CD4-positive, alpha-beta T cell treated with Interleukin-2 at 100 ng/mL for 4 hours (primary cell): ENCODE results near the gene GTF3C2.
A peak's percentile ranks its signal among the peaks of the same experiment; 100 is the strongest.
"Not testable (repeated sequence)": the region's sequence is repeated elsewhere in the genome, so short reads cannot be mapped to it uniquely, and the experiment has no call there.

Source experiments
- DNase-seq: peaks from one replicate; pipeline ENCODE4 v3.0.0-alpha.2; 2020; ENCODE audit warnings: low spot score

Gene GTF3C2

DNA sequence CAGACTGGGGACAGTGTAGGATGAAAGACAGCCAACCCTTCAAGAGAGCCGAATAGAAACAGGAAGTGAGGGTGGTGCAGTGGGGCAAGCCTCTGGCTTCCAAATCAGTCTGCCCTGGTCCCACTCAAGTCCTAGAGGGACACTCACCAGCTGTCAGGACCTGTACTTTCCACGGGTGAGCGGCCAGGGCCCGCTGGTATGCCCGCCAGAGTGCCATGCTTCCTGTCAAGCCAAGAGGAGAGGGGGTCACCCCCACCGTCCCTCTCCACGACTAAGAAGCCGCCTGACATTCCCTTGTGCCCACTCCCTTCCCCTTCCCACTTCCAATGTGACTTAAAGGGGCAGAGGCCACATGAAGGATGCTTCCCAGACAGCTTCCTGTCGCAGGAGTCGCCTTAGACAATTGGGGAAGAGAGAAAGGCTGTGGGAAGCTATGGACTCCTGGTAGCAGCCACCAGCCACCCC lies 34.2 kb downstream of the GTF3C2 start:
- DNase-seq, result no peak

DNA sequence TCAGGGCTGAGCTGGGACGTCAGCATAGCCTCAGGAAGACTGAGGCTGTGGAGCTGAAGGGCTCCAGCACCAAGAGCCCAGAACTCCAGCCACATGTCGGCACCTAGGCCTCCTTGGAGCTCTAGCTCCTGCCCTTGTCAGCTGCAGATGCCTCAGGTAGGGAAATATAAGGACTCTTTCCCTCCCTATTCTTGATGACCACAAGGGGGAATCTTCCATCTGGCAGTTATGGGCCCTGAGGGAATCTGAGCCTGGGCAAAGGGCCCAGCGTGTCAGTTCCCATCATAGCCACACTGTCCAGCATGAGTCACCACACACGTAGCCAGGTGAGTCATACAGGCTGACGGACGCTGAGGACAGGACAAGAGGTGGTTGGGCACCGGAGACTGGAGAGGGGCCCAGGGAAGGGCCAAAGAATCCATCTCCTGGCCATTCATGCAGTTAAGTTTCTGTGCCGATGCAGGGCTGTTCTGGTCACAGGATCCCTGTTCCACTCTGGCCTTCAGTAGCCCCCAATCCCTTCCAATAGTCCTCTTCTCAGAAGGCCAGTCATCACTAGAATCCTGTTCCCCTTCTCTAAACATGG lies 35.5 kb downstream of the GTF3C2 start:
- DNase-seq, result no peak

DNA sequence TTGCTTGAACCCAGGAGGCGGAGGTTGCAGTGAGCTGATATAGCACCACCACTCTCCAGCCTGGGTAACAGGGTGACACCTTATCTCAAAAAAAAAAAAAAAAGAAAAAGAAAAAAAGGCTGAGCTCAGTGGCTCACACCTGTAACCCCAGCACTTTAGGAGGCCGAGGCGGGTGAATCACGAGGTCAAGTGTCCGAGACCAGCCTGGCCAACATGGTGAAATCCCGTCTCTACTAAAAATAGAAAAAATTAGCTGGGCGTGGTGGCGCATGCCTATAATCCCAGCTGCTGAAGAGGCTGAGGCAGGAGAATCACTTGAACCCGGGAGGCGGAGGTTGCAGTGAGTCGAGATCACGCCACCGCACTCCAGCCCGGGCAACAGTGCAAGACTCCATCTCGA lies 36.7 kb downstream of the GTF3C2 start:
- not testable (repeated sequence) for DNase-seq

DNA sequence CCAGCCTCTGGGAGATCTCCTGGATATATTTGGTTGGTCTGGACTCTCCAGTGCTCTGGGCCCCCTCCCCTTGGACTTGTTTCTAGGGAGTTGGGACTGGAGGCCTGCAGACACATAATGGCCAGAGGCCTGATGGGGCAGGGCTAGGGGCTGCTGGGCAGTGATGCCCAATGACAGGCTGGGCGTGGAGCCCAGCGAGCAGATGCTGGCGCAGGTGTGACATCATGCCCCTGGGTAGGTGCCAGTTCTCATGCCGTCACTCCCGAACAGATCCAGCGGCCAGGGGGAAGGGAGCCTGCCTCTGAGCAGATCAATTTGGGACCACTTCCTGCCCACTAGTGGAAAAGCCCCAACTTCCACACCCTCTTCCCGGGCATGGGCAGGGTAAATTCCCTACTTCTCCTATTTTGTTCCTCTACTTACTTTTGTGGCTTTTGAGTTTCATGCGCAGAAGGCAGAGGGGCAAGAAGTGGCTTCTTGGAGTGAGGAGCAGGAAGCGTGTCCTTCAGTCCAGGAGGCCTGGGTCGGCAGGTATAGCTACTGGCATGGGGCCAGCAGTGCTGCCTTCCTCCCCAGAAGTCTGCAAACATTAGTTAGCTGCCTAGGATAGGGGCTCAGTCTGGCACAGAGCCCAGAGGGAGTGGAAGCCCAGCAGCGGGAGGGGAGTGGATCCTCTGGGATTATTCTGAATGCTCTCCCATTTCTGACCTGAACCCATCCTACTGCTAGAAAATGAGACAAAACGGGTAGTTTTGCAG lies 39.7 kb downstream of the GTF3C2 start:
- no peak for DNase-seq

DNA sequence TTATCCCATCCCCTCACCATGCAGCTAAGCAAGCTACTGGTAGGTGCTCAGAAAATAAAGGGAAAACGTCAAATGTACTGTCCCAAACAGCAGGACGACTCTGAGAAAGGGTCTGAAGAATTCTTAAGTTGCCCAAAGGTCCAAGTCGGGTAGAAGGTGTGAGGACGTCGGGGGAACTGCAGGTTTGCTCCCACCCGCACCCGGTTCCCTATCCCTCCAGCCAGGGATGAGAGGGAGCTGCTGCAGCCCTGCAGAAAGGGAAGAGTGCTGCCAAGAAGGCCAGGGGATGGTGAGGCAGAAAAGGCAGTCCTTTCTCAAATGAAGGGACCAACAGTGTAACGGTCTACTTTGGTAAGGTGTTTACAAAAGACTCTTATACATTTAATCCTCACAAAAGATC lies 41.4 kb downstream of the GTF3C2 start:
- no peak for DNase-seq

DNA sequence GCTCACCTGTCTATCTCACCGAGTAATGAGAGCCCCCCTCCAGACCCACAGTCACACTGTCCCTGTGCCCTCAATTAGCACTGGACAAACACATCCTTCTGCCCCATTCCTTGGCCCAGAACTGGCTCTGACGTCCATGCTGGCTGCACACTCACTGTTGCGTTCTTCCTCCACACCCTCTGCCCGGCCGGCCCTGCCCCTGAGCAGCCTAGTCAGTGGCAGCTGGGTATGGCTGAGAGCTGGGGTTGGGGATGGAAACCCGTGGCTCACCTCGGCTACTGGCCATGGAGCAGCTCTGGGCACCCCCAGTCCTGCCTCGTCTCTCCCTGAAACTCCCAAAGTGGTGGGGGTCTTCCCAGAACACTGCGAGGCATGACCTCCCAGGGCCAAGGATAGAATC lies 41.9 kb downstream of the GTF3C2 start:
- DNase-seq, result no peak

DNA sequence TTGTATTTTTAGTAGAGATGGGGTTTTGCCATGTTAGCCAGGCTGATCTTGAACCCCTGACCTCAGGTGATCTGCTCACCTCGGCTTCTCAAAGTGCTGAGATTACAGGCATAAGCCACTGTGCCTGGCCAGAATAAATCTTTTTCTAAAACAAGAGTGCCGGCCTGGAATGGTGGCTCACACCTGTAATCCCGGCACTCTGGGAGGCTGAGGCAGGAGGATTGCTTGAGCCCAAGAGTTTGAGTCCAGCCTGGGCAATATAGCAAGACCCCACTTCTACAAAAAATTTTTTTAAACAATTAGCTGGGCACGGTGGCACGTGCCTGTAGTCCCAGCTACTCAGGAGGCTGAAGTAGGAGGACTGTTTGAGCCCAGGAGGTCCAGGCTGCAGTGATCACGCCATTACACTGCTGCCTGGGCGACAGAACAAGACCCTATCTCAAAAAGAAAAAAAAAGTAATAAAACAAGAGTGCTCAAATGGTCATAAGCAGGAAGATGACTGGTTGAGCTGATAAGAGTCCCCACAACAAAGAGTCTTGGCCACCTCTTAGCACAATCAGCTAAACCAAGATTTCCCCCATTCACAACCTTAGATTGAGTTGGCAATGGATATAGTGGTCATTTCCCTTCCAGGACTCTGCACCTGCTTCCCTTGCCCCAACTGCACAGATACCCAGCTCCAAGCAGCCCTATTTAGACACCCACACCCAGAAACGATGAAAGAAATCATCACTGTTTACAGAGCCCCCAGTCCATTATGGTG lies 42.5 kb downstream of the GTF3C2 start:
- no peak for DNase-seq

DNA sequence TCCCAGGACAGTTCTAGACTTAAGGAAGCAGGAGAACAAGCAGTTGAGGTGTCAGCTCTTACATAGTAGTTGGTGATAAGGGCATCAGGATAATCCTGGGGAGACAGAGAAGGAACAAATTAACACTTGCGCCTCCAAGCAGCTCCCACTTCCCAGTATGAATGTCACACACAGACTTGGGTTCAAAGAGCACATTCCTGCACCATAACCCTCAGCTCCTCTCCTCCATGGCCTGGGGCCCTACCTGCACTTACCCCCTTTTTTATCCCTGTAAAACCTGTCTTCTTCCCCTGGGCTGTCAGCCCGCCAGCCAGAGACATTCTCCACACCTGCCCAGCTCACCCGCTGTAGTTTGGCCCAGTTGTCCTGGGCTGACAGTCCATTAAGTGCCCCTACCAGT lies 44.4 kb downstream of the GTF3C2 start:
- DNase-seq, result no peak

DNA sequence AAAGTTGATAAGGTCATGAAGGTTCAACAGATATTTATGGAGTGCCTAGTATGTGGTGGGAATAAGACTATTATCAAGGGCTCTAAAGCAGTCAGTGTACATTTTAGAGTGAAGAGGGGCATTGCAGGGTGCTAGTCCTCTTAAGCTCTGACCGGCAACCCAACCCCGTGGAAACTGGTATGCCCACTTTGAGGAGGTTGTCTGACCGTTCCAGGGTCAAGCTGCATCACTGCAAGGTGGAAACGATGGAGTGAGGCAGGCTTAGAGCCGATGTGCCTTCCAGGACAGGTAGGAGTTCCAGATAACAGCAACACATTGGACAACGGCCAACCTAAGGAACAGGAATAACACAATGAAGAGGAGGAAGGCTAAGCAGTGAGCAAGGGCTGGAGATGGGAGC lies 46.9 kb downstream of the GTF3C2 start:
- no peak for DNase-seq

DNA sequence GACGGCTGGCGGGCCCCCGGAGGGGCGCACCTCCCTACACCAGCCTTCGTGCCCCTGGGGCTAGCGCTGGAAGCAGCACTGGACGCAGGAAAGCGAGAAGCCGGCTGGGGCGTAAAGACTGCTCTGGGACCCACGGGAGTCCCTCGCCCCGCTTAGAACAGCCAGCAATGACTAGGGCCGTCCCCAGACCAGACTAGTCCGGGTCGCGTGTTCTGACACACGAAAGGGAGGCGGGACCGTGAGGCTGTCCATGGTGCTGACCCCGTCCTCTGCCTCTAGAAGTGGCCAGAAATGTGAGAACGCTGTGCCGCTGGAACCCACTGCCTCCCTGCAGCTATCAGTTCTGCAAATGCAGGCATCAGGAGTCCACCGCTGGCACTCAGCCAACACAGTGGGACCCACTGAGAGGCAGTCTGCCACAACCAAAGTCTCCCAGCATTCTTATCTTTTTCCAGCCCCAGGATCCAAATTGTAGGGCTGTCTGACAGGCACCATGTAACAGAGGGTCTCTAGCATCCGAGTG lies 48.1 kb downstream of the GTF3C2 start, which contains the start of gene UCN:
Gene UCN, minus strand, starts transcription at position 87 of the 523 bp plus-strand sequence. CDS start 550 bp downstream, outside the sequence.
- no peak for DNase-seq

DNA sequence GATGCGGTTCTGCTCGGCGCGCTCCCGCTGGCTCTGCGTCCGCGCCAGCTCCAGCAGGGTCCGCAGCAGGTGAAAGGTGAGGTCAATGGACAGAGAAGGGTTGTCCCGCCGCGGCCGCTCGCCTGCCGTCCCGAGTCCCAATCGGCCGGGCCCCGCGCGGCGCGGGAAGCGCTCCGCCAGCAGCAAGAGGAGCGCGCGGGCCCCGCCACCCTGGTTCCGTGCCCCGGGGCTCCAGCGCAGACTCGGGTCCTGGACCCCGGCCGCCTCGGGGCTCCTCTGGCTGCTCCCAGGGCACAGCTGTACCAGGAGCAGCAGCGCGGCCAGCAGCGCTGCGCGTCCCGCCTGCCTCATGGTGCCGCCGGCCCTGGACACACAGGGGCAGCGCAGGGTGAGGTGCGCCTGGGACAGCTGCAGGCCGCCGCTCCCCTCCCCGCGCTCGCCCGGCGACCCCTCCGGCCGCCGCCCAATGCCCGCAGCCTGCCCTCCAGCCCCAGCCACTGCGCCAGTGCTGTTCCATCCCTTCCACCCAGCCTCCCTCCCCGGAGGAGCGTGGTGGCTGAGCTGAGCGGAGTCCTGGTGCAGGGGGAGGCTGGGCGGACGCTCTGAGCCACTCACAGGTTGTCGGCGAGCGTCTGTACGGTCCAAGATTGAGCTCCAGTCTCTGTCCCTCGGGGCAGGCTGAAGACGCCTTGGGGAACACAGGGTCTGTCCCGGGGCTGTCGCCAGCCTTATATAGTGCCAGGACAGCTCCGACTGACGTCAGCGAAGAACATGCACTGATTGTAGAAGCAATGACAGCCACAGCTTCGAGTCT lies 48.8 kb downstream of the GTF3C2 start:
- DNase-seq, result no peak

DNA sequence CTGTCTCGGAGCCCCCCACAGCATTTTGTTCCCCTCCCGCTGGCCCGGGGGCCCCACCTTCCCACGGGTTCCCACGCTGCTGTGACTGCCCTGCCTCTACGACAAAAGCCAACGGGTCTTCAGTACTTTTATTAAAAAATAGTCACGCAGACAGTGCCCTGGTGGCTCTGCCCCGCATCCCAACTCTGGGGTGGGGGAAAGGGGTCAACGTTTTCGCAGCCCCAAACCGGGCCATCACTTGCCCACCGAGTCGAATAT lies 49.3 kb downstream of the GTF3C2 start:
- no peak for DNase-seq

DNA sequence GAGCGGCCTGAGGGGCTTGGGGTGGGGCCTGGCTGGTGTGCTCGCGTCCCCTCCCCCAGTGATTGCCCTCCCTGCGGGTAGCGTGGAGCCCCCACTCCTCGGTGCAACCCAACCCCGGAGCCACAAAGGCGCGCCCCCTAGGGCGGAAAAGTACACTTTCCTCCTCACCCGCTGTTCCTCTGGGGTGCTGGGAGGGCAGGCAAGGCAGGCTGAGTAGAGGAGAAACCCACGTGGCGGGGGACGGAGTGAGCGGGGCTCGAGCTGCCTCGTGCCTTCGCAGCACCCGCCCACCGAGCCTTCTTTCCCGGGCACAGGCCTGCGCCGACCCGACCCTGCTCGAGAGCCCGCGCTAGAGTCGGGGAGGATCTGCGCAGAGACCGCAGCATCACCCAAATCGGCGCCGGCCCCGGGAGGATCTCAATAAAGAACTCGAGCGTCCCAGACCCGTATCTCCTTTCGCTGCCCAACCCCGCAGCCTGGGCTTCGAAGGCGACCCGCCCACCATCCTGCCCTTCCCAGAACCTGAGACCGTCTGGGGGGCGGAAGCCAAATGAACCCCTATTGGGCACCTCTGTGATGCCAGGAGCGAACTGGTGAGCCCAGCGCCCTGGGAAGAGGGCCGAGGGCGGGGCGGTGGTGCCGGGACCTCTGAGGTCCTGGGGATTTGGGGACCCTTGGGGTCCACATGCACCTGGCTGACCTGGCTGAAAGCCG lies 49.8 kb downstream of the GTF3C2 start:
- DNase-seq, result no peak

DNA sequence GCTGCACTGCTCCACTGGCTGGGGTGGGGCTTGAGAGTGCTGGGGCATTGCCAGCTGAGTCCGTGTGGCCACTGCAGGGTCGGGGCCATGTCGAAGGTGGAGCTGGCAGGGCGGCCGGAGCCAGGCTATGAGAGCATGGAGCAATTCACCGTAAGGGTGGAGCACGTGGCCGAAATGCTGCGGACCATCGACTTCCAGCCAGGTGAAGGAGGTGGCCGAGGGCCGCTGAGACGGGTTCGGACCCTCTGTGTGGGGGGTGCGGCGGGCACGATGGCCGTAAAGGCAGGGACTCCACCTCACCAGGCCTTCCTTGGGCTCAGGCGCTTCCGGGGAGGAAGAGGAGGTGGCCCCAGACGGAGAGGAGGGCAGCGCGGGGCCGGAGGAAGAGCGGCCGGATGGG lies 50.4 kb downstream of the GTF3C2 start:
- no peak for DNase-seq

DNA sequence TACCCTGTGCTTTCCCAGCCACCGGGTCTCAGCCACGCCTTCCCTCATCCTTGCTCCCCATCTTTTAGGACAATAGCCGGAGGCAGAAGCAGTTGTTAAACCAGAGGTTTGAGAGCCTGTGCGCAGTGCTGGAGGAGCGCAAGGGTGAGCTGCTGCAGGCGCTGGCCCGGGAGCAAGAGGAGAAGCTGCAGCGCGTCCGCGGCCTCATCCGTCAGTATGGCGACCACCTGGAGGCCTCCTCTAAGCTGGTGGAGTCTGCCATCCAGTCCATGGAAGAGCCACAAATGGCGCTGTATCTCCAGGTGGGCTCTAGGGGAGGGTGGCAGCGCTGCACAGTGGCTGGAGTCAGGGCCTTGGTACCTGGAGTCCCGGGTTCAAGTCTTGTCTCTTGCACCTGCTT lies 51.0 kb downstream of the GTF3C2 start:
- no peak for DNase-seq

DNA sequence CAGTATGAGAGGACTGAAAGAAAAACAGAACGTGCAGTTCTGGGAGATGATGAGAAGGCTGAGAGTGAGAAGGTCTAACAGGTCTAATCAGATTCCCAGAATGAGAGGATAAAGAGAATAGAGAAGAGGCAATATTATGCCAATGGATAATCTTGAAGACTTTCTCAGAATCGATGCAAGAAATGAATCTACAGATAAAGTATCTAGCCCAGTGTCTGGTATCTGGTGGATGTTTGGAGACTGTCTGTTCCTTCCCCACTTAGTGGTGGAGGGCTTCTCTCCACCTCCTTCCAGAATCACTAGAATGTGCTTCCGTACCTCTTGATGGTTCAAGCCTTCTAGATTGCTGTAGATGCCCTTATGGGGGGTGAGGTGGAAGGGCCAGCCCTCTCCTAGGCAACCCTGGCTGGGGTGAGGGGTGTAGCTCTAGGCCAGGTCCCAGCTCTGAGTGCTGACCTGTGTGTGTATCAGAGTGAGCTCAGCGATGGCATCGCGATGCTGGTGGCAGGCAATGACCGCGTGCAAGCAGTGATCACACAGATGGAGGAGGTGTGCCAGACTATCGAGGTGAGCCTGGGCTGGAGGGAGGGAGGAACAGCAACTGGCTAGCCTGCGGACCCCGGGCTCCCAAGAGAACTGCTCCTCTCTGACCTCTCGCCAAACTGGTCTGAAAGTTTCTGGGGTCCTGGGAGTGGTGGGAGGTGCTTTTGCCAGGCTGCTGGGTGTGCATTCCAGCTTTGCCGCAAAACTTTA lies 51.9 kb downstream of the GTF3C2 start:
- no peak for DNase-seq

DNA sequence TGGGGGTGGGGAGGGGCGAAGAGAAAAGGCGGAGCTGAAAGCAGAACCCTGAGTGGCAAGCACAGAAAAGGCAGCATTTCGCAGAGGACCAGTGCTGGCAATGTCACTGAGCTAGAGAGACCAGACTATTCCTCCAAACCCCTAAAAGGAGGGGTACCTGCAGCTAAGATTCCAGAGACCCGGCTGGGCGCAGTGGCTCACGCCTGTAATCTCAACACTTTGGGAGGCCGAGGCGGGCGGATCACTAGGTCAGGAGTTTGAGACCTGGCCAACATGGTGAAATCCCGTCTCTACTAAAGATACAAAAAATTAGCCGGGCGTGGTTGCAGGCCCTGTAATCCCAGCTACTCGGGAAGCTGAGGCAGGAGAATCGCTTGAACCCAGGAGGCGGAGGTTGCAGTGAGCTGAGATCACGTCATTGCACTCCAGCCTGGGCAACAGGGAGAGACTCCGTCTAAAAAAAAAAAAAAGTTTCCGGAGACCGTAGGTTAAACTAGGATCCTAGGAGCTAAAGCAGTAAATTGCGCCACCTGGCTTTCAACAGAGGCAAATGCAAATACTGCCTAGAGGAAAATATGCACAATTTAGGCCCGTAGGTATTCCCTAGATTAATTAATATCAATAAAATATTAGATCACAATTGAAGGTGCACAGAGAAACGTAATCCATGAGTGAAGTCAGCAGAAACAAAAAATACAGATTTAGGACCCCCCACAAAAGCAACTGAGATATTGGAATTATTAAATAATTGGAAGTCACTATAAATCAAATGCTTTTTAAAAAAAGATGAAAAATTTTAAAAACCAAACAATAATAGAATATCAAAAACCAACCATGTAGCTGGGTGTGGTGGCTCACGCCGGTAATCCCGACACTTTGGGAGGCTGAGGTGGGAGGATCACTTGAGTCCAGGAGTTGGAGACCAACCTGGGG lies 53.2 kb downstream of the GTF3C2 start:
- peak; percentile 62 for DNase-seq

DNA sequence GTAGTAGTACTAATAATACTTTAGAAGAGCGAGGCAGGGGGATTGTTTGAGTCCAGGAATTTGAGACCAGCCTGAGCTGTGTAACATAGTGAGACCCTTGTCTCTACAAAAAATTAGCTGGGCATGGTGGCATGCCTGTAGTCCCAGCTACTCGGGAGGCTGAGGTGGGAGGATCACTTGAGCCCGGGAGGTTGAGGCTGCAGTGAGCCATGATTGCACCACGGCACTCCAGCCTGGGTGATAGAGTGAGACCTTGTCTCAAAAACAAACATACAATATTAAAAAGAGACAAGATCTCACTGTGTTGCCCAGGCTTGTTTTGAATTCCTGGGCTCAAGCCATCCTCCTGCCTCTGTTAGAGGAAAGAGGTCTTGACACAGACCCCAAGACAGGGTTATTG lies 56.0 kb downstream of the GTF3C2 start:
- not testable (repeated sequence) for DNase-seq

DNA sequence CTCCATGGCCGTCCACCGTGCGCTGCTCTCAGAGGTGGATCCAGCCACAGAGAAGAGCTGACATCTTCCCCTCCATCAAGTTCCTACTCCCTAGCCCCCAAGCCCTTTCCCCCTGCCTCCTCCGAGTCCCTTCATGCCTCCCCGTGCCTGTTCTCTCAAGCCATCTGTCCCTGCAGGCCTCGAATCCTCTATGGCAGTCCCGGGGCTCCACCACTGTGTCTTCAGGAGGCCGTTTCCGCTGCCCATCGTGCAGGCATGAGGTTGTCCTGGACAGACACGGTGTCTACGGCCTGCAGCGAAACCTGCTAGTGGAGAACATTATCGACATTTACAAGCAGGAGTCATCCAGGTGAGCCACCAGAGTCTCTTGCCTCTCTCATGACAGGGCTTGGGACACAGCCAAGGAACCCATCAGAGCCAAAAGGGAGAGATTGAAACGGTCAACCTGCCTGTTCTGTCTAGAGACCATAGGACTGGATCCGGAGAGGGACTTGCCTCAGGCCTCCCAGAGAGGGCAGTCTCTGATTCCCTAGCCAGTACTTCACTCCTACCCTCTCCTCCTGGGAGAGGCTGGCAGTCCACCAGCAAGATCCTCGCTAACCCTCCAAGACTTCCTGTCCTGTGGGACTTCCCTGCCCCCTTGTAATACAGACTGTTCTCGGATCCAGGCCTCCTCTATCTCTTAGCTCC lies 58.0 kb downstream of the GTF3C2 start:
- DNase-seq, result no peak
